Effector memory CD4-positive, alpha-beta T cell (primary cell): ENCODE measurements around the gene CD93.

Experiments used
- DNase-seq, 3 donors: peaks; one replicate each; pipeline ENCODE4 v3.0.0-alpha.2; 2020
- H3K27ac ChIP-seq: 2 replicates; pipeline ENCODE4 v1.7.0; 2013; ENCODE audit warnings: mild to moderate bottlenecking, low read length, moderate library complexity; ENCODE audit not compliant: insufficient read depth, poor library complexity, severe bottlenecking
- H3K27me3 ChIP-seq: replicated peaks from 2 replicates; pipeline ENCODE4 v1.7.0; 2013; ENCODE audit warnings: mild to moderate bottlenecking, low read length; ENCODE audit not compliant: insufficient read depth, control insufficient read depth, poor library complexity, severe bottlenecking
- H3K36me3 ChIP-seq: 2 replicates; pipeline ENCODE4 v1.7.0; 2013; ENCODE audit warnings: mild to moderate bottlenecking, low read length, moderate library complexity; ENCODE audit not compliant: control insufficient read depth, insufficient read depth
- H3K4me1 ChIP-seq: 2 replicates; pipeline ENCODE4 v1.7.0; 2013; ENCODE audit warnings: low read length, mild to moderate bottlenecking; ENCODE audit not compliant: control insufficient read depth, insufficient read depth, poor library complexity, severe bottlenecking
- H3K4me3 ChIP-seq: 2 replicates; pipeline ENCODE4 v1.7.0; 2013; ENCODE audit warnings: low read length, low read depth, mild to moderate bottlenecking; ENCODE audit not compliant: insufficient read depth, poor library complexity, severe bottlenecking
- H3K9me3 ChIP-seq: 2 replicates; pipeline ENCODE4 v1.7.0; 2013; ENCODE audit warnings: mild to moderate bottlenecking, low read length, moderate library complexity; ENCODE audit not compliant: control insufficient read depth

Gene CD93

DNA sequence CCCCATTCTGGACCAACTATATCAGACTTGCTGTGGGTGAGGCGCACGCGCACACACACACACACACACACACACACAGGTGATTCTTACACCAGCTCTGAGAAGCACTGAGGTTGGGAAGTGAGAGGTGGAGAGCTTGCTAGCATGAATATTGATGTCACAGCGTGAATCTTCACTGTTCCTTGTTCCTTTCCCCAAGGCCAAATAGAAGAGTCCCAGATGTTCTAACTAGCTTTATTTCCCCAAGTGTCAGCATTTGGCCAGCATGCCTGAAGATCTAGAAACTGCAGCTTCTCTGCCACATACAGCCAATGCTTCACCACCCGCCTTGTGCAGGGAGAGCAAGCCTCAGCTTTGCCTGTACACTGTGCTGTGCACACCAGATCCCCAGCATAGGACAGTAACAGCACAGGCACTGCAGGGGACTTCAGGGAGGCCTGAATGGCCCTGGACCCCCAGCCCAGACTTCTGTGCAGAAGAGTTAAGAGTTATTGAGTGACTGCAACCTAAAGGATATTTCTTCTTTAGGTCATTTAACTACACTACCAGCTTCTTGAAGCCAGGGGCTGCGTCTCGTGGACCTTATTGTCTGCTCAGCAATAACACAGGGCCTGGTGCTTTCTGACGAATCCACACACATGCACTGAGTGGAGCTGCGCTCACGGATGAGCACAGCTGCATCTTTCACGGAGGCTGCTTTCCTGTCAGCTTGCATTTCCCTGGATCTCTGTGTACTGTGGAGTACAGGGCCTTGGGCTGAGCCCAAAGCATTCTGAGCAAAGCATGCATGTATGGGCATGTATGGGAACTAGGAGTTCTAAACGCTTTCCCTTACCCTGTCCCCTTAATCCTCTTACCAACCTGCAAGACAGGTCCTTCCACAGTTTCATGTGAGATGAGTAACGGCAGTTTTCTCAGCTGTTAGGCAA, 13.9 kb upstream of the CD93 start:
- no peak overlapping the region for H3K4me3 ChIP-seq
- H3K4me1 ChIP-seq: no peaks in the 10 kb centered on the region
- H3K27me3 ChIP-seq: no peaks in the 10 kb centered on the region
- H3K27ac ChIP-seq: no peak overlapping the region
- DNase-seq: no peak
- H3K36me3 ChIP-seq: no peaks in the 10 kb centered on the region
- no peaks in the 10 kb centered on the region for H3K9me3 ChIP-seq

DNA sequence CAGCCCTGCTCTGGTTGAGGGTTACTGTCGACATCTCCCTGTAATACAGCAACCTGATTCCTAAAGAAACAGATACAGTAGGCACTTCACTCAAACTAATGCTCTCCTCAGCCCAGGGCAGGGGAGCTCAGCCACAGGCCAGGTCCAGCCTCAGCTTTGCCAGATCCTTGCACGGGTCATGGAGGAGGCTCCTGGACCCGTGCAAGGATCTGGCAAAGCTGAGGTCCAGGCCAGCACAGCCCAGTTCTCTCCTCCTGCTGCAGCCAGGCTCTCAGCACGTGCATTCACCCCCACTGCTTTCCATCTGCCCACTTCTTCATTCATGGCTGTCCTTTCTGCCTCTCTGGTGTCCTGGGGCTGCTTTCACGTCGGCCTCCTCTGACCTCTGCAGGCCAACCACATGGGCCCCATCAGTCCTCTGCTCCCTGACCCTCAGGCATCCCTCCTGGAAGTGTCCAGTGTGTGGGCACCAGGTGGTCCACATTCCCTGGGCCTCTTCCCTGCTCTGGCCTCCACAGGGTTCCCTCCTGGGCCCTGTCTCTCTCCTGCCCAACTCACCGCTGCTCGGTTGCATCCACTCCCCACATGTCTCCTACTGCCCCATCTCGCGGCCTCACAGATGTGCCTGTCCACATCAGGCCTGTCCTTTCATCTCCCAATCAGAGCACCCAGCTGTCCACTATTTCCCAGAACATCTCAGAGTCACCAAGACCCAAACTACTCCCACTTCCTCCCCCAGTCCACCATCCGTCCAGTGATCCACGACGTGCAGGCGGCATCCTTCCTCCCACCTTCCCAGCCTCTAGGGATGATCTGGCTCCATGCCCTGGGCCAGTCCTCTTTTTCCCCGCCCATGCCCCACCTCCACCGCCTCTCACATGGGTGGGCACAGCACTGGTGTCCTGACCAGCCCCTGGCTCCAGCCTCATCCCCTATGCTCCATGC, 11.8 kb upstream of the CD93 start:
- no peak for DNase-seq
- Histone ChIP-seq H3K4me3 (no peak overlapping the region), H3K27me3 (no peaks in the 10 kb centered on the region), H3K9me3 (no peaks in the 10 kb centered on the region), H3K4me1 (no peaks in the 10 kb centered on the region), H3K36me3 (no peaks in the 10 kb centered on the region), H3K27ac (no peak overlapping the region)

DNA sequence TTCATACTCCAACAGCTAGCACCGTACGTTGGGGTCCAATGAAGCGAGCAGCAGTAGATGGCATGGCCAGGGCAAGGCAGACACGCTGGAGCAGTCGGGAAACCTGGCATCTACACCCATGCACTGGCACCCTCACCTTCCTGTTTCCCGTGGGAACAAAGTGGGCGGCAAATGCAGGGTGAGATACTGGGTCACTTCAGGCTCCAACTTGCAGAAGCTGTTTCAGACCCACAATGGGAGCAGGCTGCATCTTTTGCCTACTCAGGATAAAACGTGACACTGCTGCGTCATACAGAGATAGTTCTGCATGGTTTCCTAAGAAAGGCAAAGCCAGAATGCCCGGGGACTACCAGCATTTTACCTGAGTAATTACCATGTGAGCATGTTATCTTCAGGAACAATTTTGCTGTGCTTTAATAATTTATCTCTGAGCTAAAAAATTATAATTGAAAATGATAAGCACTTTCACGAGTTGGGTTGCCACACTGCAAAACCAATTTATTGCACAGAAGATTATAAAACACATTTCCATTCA, 10.9 kb upstream of the CD93 start:
- no peaks in the 10 kb centered on the region for H3K36me3 ChIP-seq
- no peak overlapping the region for H3K4me3 ChIP-seq
- H3K9me3 ChIP-seq: no peaks in the 10 kb centered on the region
- H3K27me3 ChIP-seq: no peaks in the 10 kb centered on the region
- no peaks in the 10 kb centered on the region for H3K4me1 ChIP-seq
- no peak overlapping the region for H3K27ac ChIP-seq
- DNase-seq: no peak

DNA sequence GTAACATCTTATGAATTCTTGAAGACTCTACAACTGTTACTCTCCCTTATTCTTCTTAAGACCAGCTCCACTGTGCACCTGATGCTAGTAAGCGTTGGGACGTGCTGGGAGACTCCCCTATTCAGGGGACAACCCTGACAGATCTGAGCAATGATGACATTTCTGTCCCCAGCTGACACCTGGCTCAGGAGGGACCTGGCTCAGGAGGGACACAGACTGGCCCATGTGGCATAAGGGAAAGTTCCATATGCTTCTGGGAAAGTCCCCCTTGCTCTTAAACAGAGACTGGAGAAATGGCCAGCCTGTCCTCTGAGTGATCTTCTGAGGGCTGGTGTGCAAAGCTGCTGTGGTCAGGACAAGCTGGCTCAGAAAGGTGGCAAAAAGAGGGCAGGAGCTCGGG, 10.0 kb upstream of the CD93 start:
- Histone ChIP-seq H3K4me1 (no peaks in the 10 kb centered on the region), H3K27me3 (no peaks in the 10 kb centered on the region), H3K36me3 (no peaks in the 10 kb centered on the region), H3K27ac (no peak overlapping the region), H3K9me3 (no peaks in the 10 kb centered on the region), H3K4me3 (no peak overlapping the region)
- no peak for DNase-seq

DNA sequence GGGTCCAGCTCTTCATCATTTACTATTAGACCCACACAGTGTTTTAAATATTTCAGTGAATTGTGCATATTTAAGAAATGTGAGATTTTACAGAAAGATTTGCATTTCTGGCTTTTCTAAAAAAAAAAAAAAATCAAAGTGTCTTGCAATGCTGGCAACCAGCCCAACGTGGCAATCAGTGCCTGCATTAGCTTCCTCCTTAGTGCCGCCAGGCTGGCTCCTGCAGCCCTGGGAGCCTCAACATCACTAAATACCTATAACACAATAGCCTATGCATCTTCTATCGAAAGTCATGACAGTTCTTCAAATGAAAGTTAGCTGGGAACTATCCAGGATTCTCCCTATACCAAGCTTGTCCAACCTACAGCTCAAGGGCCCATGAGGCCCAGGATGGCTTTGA, 9.4 kb upstream of the CD93 start:
- no peaks in the 10 kb centered on the region for H3K4me1 ChIP-seq
- no peak overlapping the region for H3K4me3 ChIP-seq
- no peaks in the 10 kb centered on the region for H3K27me3 ChIP-seq
- no peaks in the 10 kb centered on the region for H3K9me3 ChIP-seq
- no peak for DNase-seq
- H3K27ac ChIP-seq: no peak overlapping the region
- H3K36me3 ChIP-seq: no peaks in the 10 kb centered on the region

DNA sequence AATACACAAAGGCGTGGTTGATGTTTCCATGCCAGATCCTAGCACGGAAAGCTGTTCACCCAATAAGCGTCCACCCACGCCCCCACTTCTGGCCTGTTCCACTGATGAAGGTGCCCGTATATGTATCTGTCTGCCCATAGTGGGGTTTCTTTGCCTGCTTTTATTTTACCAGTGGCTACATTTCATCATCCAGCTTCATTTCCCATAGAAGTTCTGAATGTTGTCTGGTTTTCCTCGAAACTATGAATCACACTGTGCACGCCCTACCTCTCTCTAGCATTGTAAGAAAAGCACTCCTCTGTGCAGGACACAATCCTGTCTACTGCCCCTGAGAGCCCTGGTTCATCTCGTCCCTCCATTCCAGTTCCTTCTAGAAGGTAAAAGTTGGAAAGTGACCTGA, 8.8 kb upstream of the CD93 start:
- Histone ChIP-seq H3K4me1 (no peaks in the 10 kb centered on the region), H3K9me3 (no peaks in the 10 kb centered on the region), H3K36me3 (no peaks in the 10 kb centered on the region), H3K4me3 (no peak overlapping the region), H3K27me3 (no peaks in the 10 kb centered on the region), H3K27ac (no peak overlapping the region)
- DNase-seq: no peak

DNA sequence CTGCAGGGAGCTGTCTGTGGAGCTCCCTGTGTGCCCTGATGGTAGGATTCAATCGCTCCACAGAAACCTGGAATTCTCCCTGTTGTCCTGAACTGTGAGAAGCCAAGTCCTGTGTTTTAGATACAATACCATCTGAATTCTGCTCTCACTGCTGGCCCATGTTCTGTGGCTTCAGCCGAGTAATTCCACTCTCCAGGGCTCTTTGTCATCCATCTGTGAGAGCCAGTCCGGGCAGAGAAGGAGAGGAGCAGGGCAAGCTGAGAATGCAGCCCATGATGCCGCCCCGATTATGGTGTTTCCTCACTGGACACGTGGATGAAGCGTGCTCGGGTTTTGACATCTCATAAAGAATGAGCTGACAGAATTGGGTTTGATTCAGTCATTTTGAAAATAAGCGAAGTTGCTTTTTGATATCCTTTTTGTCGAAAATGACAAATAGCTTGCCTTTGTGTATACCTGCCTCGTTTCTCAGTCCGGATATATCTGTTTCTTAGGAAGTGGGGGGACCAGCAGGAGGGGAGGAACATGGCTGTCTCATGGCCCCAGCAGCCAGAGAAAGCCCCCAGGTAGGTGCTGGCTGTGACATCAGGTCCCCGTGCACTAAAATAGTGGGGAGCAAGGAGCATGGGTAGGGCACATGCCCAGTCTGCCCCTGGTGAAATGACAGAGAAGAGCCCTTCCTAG, 8.2 kb upstream of the CD93 start:
- DNase-seq: no peak
- no peaks in the 10 kb centered on the region for H3K27me3 ChIP-seq
- H3K4me1 ChIP-seq: no peaks in the 10 kb centered on the region
- no peak overlapping the region for H3K27ac ChIP-seq
- H3K36me3 ChIP-seq: no peaks in the 10 kb centered on the region
- H3K4me3 ChIP-seq: no peak overlapping the region
- no peaks in the 10 kb centered on the region for H3K9me3 ChIP-seq

DNA sequence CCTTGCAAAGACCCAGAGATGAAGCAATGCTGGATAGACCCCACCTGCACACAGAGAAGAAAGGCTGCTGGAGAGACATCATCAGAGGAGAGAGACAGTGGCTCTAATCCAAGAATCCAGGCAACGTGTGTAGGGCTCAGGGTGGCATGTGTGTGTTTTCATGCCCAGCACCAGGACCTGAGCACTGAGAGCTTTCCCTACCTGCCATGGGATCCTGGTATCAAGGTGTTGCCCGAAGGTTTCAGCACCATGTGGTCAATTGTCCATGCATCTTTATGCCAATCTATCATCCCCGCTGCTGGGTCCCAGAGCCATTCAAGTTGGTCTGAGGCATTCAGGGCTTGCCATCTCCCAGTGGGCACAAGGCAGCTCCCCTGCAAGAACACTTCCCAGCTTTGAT, 7.5 kb upstream of the CD93 start:
- H3K9me3 ChIP-seq: no peaks in the 10 kb centered on the region
- no peak overlapping the region for H3K4me3 ChIP-seq
- DNase-seq: no peak
- no peaks in the 10 kb centered on the region for H3K36me3 ChIP-seq
- no peak overlapping the region for H3K27ac ChIP-seq
- no peaks in the 10 kb centered on the region for H3K27me3 ChIP-seq
- no peaks in the 10 kb centered on the region for H3K4me1 ChIP-seq

DNA sequence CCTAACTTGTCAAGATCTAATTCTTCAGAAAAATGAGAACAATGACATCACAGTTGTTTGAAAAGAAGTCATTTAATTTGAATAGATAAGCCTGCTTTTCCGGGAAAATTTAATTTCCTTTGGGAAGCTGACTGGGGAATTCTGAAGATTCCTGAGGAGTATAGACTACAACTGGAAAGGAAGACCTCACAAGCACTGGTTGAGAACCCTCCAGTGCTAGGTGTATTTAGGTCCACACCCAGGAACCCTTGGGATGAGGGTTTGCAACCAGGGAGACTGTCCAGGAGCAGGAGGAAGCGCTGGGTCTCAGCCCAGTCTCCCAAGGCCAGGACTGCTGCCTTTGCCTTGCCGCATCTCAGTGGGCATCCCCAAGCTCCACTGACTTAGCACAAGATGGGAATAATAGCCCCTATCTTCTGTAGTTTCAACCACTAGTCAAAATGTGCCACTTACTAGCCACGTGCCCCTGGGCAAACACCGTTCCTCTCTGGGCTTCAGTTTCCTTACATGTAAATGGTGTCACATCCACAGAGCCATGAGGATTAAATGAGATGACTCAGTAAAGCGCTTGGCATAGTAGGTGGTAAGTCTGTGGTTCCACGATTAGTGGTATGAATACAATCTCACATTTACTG, 6.9 kb upstream of the CD93 start:
- H3K27me3 ChIP-seq: no peaks in the 10 kb centered on the region
- no peaks in the 10 kb centered on the region for H3K9me3 ChIP-seq
- H3K36me3 ChIP-seq: no peaks in the 10 kb centered on the region
- no peak overlapping the region for H3K27ac ChIP-seq
- H3K4me3 ChIP-seq: no peak overlapping the region
- no peak for DNase-seq
- no peaks in the 10 kb centered on the region for H3K4me1 ChIP-seq
